ENCODE data around the gene CSNK2A3. TPM values are rescaled to one million over a fixed set of nuclear protein-coding genes. Genes with fewer than 3 reads are reported as not detected.

Gene CSNK2A3
- total RNA-seq, 3 donors from 2014 or later, result 1.0 to 2.6 (median 1.3) TPM

- intact Hi-C loops (cut with DNase I; ENCODE audit: low total_unique reads), result no loop called here
- Histone ChIP-seq H3K4me1 (no peaks in the 10 kb centered on the region), H3K27me3 (no peaks in the 10 kb centered on the region), H3K36me3 (no peaks in the 10 kb centered on the region), H3K4me3 (no peak overlapping the region), H3K27ac (no peak overlapping the region), H3K9me3 (no peaks in the 10 kb centered on the region)
- TF ChIP-seq, protein P1, sequence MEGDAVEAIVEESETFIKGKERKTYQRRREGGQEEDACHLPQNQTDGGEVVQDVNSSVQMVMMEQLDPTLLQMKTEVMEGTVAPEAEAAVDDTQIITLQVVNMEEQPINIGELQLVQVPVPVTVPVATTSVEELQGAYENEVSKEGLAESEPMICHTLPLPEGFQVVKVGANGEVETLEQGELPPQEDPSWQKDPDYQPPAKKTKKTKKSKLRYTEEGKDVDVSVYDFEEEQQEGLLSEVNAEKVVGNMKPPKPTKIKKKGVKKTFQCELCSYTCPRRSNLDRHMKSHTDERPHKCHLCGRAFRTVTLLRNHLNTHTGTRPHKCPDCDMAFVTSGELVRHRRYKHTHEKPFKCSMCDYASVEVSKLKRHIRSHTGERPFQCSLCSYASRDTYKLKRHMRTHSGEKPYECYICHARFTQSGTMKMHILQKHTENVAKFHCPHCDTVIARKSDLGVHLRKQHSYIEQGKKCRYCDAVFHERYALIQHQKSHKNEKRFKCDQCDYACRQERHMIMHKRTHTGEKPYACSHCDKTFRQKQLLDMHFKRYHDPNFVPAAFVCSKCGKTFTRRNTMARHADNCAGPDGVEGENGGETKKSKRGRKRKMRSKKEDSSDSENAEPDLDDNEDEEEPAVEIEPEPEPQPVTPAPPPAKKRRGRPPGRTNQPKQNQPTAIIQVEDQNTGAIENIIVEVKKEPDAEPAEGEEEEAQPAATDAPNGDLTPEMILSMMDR (IDR thresholded peaks at IDR 0.05), result no peak
- TF ChIP-seq POLR2AphosphoS5 (IDR thresholded peaks at IDR 0.05), result no peak
- TF ChIP-seq POLR2A (IDR thresholded peaks at IDR 0.05), result no peak
- DNase-seq (ENCODE audit: low spot score in 2 of 2), result no peak
These were observed 31.8 kb upstream of the CSNK2A3 start for GRCh38 chr11:11384829-11385228.

GRCh38 chr11:11383995-11384394 lies 30.9 kb upstream of the CSNK2A3 start:
- no peak overlapping the region for H3K4me3 ChIP-seq
- H3K27ac ChIP-seq, result no peak overlapping the region
- no peaks in the 10 kb centered on the region for H3K4me1 ChIP-seq
- H3K9me3 ChIP-seq, result no peaks in the 10 kb centered on the region
- DNase-seq (ENCODE audit: low spot score in 2 of 2), result no peak
- intact Hi-C loops (cut with DNase I; ENCODE audit: low total_unique reads), result no loop called here
- no peaks in the 10 kb centered on the region for H3K27me3 ChIP-seq
- no peaks in the 10 kb centered on the region for H3K36me3 ChIP-seq
- no peak for TF ChIP-seq POLR2AphosphoS5 (IDR thresholded peaks at IDR 0.05)
- TF ChIP-seq, protein P1 (IDR thresholded peaks at IDR 0.05), result no peak
- TF ChIP-seq POLR2A (IDR thresholded peaks at IDR 0.05), result no peak

DNA sequence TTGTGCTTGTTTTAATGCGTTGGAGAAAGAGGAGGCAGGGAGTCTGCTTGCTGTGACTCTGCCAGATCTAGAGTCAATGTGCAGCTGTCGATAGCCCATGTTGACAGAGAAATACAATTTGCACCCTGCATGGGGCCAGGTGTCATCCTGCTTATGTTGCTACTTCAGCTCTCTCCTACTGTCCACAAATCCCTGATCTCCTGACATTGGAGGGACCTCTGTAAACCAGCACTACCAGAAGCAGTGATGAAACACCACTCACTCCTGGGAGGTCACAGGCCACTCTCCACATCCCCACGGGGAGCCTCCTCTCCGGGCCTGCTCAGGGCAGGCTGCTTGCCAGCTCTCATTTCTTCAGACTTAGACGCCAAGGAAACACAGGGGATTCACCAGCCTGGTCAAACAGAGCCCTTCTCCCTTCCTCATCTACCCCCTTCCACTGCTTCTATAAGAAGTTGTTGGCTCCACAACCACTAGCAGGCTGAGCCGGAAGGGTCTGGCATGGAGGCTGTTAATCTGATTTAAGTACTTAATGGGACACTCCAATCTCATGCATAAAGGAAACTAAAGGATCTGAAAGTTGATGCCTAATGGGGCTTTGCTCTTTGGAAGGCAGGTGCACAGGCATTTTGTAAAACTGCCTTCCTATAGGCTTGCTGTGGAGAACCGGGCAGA lies 29.9 kb upstream of the CSNK2A3 start:
- no peaks in the 10 kb centered on the region for H3K9me3 ChIP-seq
- no peaks in the 10 kb centered on the region for H3K4me1 ChIP-seq
- H3K27ac ChIP-seq, result no peak overlapping the region
- H3K27me3 ChIP-seq, result no peaks in the 10 kb centered on the region
- H3K4me3 ChIP-seq, result no peak overlapping the region
- intact Hi-C loops (cut with DNase I; ENCODE audit: low total_unique reads), result no loop called here
- no peak for DNase-seq (ENCODE audit: low spot score in 2 of 2)
- no peaks in the 10 kb centered on the region for H3K36me3 ChIP-seq
- TF ChIP-seq POLR2A (IDR thresholded peaks at IDR 0.05) (no peak), POLR2AphosphoS5 (IDR thresholded peaks at IDR 0.05) (no peak)
- TF ChIP-seq, protein P1 (IDR thresholded peaks at IDR 0.05), result no peak

GRCh38 chr11:11381471-11382105 lies 28.5 kb upstream of the CSNK2A3 start:
- Histone ChIP-seq H3K27ac (no peak overlapping the region), H3K4me1 (no peaks in the 10 kb centered on the region), H3K4me3 (no peak overlapping the region), H3K27me3 (no peaks in the 10 kb centered on the region), H3K36me3 (no peaks in the 10 kb centered on the region), H3K9me3 (no peaks in the 10 kb centered on the region)
- TF ChIP-seq, protein P1 (IDR thresholded peaks at IDR 0.05), result no peak
- TF ChIP-seq POLR2A (IDR thresholded peaks at IDR 0.05) (no peak), POLR2AphosphoS5 (IDR thresholded peaks at IDR 0.05) (no peak)
- DNase-seq (ENCODE audit: low spot score in 2 of 2), result no peak
- intact Hi-C loops (cut with DNase I; ENCODE audit: low total_unique reads), result no loop called here

DNA sequence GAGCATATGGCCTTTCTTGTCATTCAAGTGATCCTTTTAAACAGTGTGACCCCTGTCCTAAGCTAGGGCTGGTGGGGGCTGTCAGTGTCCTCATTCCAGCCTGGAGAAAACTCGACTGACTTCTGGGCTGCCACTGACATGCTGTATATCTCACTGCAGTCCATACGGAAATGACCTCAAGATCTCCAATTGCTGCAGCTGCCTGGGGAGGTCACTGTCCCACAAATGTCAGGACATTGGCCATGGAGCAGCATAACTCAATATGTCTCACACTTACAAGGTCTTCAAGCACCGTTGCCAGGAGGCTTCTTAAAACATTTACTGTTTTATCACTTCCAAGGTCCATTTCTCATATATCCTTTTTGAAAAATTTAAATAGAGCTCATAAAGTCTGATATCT lies 27.8 kb upstream of the CSNK2A3 start:
- no peak for DNase-seq (ENCODE audit: low spot score in 2 of 2)
- TF ChIP-seq POLR2A (IDR thresholded peaks at IDR 0.05) (no peak), POLR2AphosphoS5 (IDR thresholded peaks at IDR 0.05) (no peak)
- TF ChIP-seq, protein P1 (IDR thresholded peaks at IDR 0.05), result no peak
- Histone ChIP-seq H3K4me3 (no peak overlapping the region), H3K27ac (no peak overlapping the region), H3K4me1 (no peaks in the 10 kb centered on the region), H3K9me3 (no peaks in the 10 kb centered on the region), H3K27me3 (no peaks in the 10 kb centered on the region), H3K36me3 (no peaks in the 10 kb centered on the region)
- intact Hi-C loops (cut with DNase I; ENCODE audit: low total_unique reads), result no loop called here

Data from breast epithelium (tissue), 4 donors.